HepG2 (cell line): ENCODE data around the gene WNK2. TPM values are rescaled to one million over a fixed set of nuclear protein-coding genes. Genes with fewer than 3 reads are reported as not detected.
A peak's percentile ranks its signal among the peaks of the same experiment; 100 is the strongest.

ENCODE experiments used
- BHLHE40 ChIP-seq: IDR thresholded peaks from 2 replicates; pipeline ENCODE4 v1.6.1; 2011; ENCODE audit warnings: low read length, improper control_type of control experiment
- CAMTA2 ChIP-seq: sonication (generic); formaldehyde crosslinking; IDR thresholded peaks from 2 replicates; pipeline ENCODE4 v1.4.0; 2020; ENCODE audit warnings: mild to moderate bottlenecking, missing genetic modification reagents, borderline replicate concordance
- HNRNPL ChIP-seq: fragments of 200-400 bp; formaldehyde crosslinking; IDR thresholded peaks from 2 replicates; pipeline ENCODE4 v1.6.1; 2017; ENCODE audit warnings: mild to moderate bottlenecking, low read depth, low read length
- LCORL ChIP-seq, 2 experiments: fragments of 450-650 bp in 1 of 2; sonication (generic) in 1 of 2; formaldehyde crosslinking in 1 of 2; IDR thresholded peaks; 2 replicates each; pipeline versions ENCODE4 v1.5.0 to v1.6.1; 2017 to 2020; ENCODE audit warnings: antibody characterized with exemption in 1 of 2, missing genetic modification reagents in 1 of 2
- MXI1 ChIP-seq: IDR thresholded peaks from 3 replicates; pipeline ENCODE4 v1.6.1; 2012; ENCODE audit warnings: low read depth, low read length, inconsistent platforms, borderline replicate concordance
- REL ChIP-seq: sonication (generic); formaldehyde crosslinking; conservative IDR thresholded peaks from 2 replicates; pipeline ENCODE4 v1.8.0; 2022; ENCODE audit warnings: mild to moderate bottlenecking, missing genetic modification reagents, moderate library complexity
- SRSF4 ChIP-seq: fragments of 200-400 bp; formaldehyde crosslinking; IDR thresholded peaks from one replicate; pipeline ENCODE4 v1.6.1; 2018; ENCODE audit warnings: mild to moderate bottlenecking, low read depth, low read length, moderate library complexity; ENCODE audit not compliant: poor library complexity, severe bottlenecking
- ZBTB38 ChIP-seq: sonication (generic); formaldehyde crosslinking; IDR thresholded peaks from 2 replicates; pipeline ENCODE4 v1.5.1; 2020; ENCODE audit warnings: mild to moderate bottlenecking, missing genetic modification reagents
- ZNF121 ChIP-seq: sonication (generic); formaldehyde crosslinking; IDR thresholded peaks from 2 replicates; pipeline ENCODE4 v1.5.0; 2020; ENCODE audit warnings: mild to moderate bottlenecking, missing genetic modification reagents
- ZNF510 ChIP-seq: sonication (generic); formaldehyde crosslinking; IDR thresholded peaks from 2 replicates; pipeline ENCODE4 v1.4.0; 2020; ENCODE audit warnings: low read depth, mild to moderate bottlenecking, missing genetic modification reagents
- ZNF75D ChIP-seq: sonication (generic); formaldehyde crosslinking; IDR thresholded peaks from 2 replicates; pipeline ENCODE4 v1.8.1; 2023; ENCODE audit warnings: missing genetic modification reagents, mild to moderate bottlenecking, borderline replicate concordance
- polyA plus RNA-seq, 8 experiments: library from polyadenylated mRNA; depleted of rRNA in 3 of 8; stranded (reverse) in 7 of 8; unstranded in 1 of 8; fragments of >200 nt; fragmentation: Illumina TruSeq in 4 of 8; extraction: Trizol in 4 of 8; gene quantifications; 2 replicates each; pipeline versions ENCODE4 v1.2.1 to v1.2.3, GENCODE V29; 2011 to 2016; ENCODE audit warnings: low read depth in 4 of 8, missing spikeins in 1 of 8, mixed read lengths in 1 of 8; ENCODE audit not compliant: insufficient read depth in 1 of 8
- total RNA-seq, 5 experiments: library from RNA; depleted of rRNA; stranded (reverse); fragments of >200 nt; fragmentation: Illumina TruSeq; extraction: Trizol; gene quantifications; 2 replicates each; pipeline ENCODE4 v1.2.3, GENCODE V29; 2016; ENCODE audit warnings: low read depth in 1 of 5
- TF ChIP-seq, protein P1 (sequence below): sonication (generic); formaldehyde crosslinking; IDR thresholded peaks from 2 replicates; pipeline ENCODE4 v1.8.0; 2022; ENCODE audit warnings: mild to moderate bottlenecking, missing genetic modification reagents, moderate library complexity
- TF ChIP-seq, protein P2 (sequence below): sonication (generic); formaldehyde crosslinking; IDR thresholded peaks from 2 replicates; pipeline ENCODE4 v1.5.1; 2020; ENCODE audit warnings: missing genetic modification reagents, mild to moderate bottlenecking, borderline replicate concordance
- TF ChIP-seq, protein P3 (sequence below): sonication (generic); formaldehyde crosslinking; IDR thresholded peaks from 2 replicates; pipeline ENCODE4 v1.8.1; 2023; ENCODE audit warnings: mild to moderate bottlenecking, moderate library complexity, missing genetic modification reagents
- TF ChIP-seq, protein P4 (sequence below): sonication (generic); formaldehyde crosslinking; conservative IDR thresholded peaks from 2 replicates; pipeline ENCODE4 v1.4.0; 2020; ENCODE audit warnings: missing genetic modification reagents
- TF ChIP-seq, protein P5 (sequence below): sonication (generic); formaldehyde crosslinking; IDR thresholded peaks from 2 replicates; pipeline ENCODE4 v1.4.0; 2020; ENCODE audit warnings: missing genetic modification reagents
- TF ChIP-seq, protein P6 (sequence below): sonication (generic); formaldehyde crosslinking; conservative IDR thresholded peaks from 2 replicates; pipeline ENCODE4 v1.8.1; 2023; ENCODE audit warnings: missing genetic modification reagents
- TF ChIP-seq, protein P7 (sequence below): IDR thresholded peaks from 2 replicates; pipeline ENCODE4 v1.6.1; 2016; ENCODE audit warnings: mild to moderate bottlenecking, missing biosample characterization, missing genetic modification reagents

WNK2 gene
- total and polyA plus RNA-seq, 2 of the 13 experiments (the other 11 are each of a cell fraction or from before 2014, with no cell fraction given): 10.5 to 12.0 TPM

DNA sequence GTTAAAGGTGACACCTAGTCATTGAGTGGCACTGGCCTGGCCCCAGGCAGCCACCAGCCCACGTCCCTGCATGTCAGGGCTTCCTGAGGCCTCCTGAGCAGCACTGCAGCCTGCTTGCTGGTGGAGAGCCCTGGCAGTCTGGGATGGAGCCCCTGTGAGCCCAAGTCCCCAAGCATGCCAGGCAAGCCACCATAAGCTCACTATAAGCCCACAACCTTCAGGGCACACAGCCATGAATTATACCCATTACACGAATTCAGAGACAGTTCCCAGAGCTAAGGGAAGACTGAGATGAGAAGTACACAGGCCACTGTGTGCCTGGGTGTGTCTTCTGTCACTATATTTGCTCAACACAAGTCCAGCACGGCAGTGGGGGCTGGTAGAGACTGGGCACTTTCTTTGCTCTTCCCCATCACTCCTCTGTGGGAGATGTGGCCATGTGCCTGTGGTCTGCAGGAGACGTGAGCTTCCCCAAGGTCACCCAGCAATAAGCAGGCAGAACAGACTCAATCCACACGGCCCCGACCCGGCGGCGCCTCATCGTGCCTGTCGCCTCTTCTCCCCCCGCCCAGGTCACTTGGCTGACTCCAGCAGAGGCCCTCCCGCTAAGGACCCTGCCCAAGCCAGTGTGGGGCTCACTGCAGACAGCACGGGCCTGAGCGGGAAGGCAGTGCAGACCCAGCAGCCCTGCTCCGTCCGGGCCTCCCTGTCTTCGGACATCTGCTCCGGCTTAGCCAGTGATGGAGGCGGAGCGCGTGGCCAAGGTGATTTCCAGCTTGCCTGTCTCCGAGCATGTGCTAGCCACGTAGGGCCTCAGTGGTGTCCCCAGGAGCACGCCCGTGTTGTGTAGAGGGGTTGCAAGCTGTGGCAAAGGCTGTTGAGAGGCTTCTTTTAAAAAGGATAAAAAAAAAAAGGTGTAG lies 114.8 kb downstream of the WNK2 start (continued):
- TF ChIP-seq, protein P1, sequence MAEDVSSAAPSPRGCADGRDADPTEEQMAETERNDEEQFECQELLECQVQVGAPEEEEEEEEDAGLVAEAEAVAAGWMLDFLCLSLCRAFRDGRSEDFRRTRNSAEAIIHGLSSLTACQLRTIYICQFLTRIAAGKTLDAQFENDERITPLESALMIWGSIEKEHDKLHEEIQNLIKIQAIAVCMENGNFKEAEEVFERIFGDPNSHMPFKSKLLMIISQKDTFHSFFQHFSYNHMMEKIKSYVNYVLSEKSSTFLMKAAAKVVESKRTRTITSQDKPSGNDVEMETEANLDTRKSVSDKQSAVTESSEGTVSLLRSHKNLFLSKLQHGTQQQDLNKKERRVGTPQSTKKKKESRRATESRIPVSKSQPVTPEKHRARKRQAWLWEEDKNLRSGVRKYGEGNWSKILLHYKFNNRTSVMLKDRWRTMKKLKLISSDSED (CRISPR knock-in tag): no peak
- TF ChIP-seq, protein P2, sequence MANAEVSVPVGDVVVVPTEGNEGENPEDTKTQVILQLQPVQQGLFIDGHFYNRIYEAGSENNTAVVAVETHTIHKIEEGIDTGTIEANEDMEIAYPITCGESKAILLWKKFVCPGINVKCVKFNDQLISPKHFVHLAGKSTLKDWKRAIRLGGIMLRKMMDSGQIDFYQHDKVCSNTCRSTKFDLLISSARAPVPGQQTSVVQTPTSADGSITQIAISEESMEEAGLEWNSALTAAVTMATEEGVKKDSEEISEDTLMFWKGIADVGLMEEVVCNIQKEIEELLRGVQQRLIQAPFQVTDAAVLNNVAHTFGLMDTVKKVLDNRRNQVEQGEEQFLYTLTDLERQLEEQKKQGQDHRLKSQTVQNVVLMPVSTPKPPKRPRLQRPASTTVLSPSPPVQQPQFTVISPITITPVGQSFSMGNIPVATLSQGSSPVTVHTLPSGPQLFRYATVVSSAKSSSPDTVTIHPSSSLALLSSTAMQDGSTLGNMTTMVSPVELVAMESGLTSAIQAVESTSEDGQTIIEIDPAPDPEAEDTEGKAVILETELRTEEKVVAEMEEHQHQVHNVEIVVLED: 0 out of 2 replicates have a peak, but pooled peaks have one; percentile 41
- TF ChIP-seq, protein P3, sequence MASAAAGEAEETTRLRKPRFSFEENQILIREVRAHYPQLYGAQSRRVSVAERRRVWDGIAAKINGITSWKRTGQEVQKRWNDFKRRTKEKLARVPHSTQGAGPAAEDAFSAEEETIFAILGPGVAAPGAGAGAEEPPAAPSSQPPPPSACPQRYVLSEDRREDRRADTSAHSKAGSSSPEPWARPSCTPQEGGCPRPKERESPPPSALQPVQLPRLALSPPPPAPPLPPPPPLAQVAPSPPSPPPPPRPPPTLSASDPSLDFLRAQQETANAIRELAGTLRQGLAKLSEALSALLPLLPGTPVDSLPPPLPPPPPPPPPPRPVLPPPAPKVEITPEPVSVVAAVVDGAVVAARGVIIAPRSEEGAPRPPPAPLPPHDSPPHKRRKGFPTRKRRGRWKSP: peak; percentile 87
- TF ChIP-seq REL (CRISPR knock-in tag) (no peak; the same call in 1 of the 2 replicates), BHLHE40 (peak; percentile 31; the same call in 1 of the 2 replicates), ZBTB38 (CRISPR knock-in tag) (0 out of 2 replicates have a peak, but pooled peaks have one; percentile 8), ZNF75D (CRISPR knock-in tag) (no peak), HNRNPL (no peak), ZNF121 (CRISPR knock-in tag) (peak; percentile 1; the same call in 1 of the 2 replicates), MXI1 (peak; percentile 29; the same call in 1 of the 3 replicates), LCORL (IDR thresholded peaks at IDR 0.05) (no peak), LCORL (CRISPR knock-in tag; IDR thresholded peaks at IDR 0.05) (0 out of 2 replicates have a peak, but pooled peaks have one; percentile 6), CAMTA2 (CRISPR knock-in tag) (no peak), SRSF4 (no peak), ZNF510 (CRISPR knock-in tag) (no peak)
- TF ChIP-seq, protein P4, sequence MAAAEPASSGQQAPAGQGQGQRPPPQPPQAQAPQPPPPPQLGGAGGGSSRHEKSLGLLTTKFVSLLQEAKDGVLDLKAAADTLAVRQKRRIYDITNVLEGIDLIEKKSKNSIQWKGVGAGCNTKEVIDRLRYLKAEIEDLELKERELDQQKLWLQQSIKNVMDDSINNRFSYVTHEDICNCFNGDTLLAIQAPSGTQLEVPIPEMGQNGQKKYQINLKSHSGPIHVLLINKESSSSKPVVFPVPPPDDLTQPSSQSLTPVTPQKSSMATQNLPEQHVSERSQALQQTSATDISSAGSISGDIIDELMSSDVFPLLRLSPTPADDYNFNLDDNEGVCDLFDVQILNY (CRISPR knock-in tag): no peak
- TF ChIP-seq, protein P5, sequence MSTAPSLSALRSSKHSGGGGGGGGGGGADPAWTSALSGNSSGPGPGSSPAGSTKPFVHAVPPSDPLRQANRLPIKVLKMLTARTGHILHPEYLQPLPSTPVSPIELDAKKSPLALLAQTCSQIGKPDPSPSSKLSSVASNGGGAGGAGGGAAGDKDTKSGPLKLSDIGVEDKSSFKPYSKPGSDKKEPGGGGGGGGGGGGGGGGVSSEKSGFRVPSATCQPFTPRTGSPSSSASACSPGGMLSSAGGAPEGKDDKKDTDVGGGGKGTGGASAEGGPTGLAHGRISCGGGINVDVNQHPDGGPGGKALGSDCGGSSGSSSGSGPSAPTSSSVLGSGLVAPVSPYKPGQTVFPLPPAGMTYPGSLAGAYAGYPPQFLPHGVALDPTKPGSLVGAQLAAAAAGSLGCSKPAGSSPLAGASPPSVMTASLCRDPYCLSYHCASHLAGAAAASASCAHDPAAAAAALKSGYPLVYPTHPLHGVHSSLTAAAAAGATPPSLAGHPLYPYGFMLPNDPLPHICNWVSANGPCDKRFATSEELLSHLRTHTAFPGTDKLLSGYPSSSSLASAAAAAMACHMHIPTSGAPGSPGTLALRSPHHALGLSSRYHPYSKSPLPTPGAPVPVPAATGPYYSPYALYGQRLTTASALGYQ (CRISPR knock-in tag): no peak
- TF ChIP-seq, protein P6, sequence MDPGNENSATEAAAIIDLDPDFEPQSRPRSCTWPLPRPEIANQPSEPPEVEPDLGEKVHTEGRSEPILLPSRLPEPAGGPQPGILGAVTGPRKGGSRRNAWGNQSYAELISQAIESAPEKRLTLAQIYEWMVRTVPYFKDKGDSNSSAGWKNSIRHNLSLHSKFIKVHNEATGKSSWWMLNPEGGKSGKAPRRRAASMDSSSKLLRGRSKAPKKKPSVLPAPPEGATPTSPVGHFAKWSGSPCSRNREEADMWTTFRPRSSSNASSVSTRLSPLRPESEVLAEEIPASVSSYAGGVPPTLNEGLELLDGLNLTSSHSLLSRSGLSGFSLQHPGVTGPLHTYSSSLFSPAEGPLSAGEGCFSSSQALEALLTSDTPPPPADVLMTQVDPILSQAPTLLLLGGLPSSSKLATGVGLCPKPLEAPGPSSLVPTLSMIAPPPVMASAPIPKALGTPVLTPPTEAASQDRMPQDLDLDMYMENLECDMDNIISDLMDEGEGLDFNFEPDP (CRISPR knock-in tag): no peak
- TF ChIP-seq, protein P7, sequence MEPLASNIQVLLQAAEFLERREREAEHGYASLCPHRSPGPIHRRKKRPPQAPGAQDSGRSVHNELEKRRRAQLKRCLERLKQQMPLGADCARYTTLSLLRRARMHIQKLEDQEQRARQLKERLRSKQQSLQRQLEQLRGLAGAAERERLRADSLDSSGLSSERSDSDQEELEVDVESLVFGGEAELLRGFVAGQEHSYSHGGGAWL (CRISPR knock-in tag): peak; percentile 42; the same call in 1 of the 2 replicates
